Stimulated activated memory B cell treated with anti-CD40 and anti-IgM and Interleukin-4, amounts not matched to agents 10 μg/mL and 1 μg/mL and 100 μg/mL, for 72 hours (primary cell): Measurements from ENCODE around the gene DNM1L.
"Not testable (repeated sequence)": the region's sequence is repeated elsewhere in the genome, so short reads cannot be mapped to it uniquely, and the experiment has no call there.

Source experiments
- ATAC-seq: fragments of 150-1000 bp; cut with Tn5 transposase; 2 replicates; pipeline ENCODE4 v1.10.0; 2021
- H3K27ac Mint-ChIP-seq: one replicate; pipeline ENCODE4 v1.8.0; 2022; ENCODE audit warnings: mild to moderate bottlenecking, mixed read lengths
- H3K27me3 Mint-ChIP-seq: one replicate; pipeline ENCODE4 v1.8.0; 2022; ENCODE audit warnings: mixed read lengths
- H3K36me3 Mint-ChIP-seq: one replicate; pipeline ENCODE4 v1.8.0; 2022; ENCODE audit warnings: mixed read lengths
- H3K4me1 Mint-ChIP-seq: one replicate; pipeline ENCODE4 v1.8.0; 2022; ENCODE audit warnings: mixed read lengths
- H3K4me3 Mint-ChIP-seq: one replicate; pipeline ENCODE4 v1.8.0; 2022; ENCODE audit warnings: mild to moderate bottlenecking, moderate library complexity, mixed read lengths
- H3K9me3 Mint-ChIP-seq: one replicate; pipeline ENCODE4 v1.8.0; 2022; ENCODE audit warnings: mixed read lengths

DNM1L gene

DNA sequence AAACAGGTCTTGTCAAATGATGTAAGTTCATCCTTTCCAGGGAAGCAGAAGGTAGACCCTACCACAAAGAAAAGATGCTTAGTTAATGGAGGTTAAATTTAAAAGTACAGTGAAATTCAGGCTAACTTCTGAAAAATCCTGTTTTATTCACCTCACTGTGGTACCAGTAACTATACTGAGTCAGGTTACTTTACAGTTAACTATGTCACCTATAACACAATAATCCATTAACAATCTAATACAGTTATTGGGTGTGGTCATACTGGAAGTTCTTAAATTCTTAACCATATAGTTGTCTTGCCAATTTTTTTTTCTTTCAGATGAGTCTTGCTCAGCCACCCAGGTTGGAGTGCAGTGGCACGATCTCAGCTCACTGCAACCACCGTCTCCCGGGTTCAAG lies 46.2 kb downstream of the DNM1L start:
- not testable (repeated sequence) for H3K27me3 Mint-ChIP-seq, H3K27ac Mint-ChIP-seq, H3K4me1 Mint-ChIP-seq, ATAC-seq, H3K4me3 Mint-ChIP-seq, H3K9me3 Mint-ChIP-seq
- peaks cover 29% of the 10 kb centered on the region for H3K36me3 Mint-ChIP-seq

DNA sequence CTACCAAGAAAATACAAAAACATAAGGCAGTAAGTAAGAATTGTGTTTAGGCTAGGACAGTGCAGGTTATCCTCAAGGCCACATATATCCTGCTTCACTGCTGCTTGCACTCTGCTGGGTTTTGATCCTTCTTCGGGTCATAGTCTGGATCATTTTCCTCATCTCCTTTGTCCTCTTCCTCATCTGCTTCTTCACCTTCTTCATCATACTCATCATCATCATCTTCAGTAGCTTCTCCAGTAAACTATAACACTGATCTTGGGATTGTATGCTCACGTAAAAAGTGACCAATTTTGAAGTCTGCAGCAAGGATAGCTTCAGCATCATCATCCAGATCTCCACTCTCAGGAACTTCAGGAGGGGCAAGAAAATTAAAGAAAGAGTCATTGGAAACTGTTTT lies 47.2 kb downstream of the DNM1L start:
- Mint-ChIP-seq H3K9me3 (no peaks in the 10 kb centered on the region), H3K27me3 (no peaks in the 10 kb centered on the region), H3K4me3 (no peak overlapping the region), H3K4me1 (peaks cover 6% of the 10 kb centered on the region), H3K27ac (no peak overlapping the region), H3K36me3 (peaks cover 25% of the 10 kb centered on the region)
- ATAC-seq: no peak

DNA sequence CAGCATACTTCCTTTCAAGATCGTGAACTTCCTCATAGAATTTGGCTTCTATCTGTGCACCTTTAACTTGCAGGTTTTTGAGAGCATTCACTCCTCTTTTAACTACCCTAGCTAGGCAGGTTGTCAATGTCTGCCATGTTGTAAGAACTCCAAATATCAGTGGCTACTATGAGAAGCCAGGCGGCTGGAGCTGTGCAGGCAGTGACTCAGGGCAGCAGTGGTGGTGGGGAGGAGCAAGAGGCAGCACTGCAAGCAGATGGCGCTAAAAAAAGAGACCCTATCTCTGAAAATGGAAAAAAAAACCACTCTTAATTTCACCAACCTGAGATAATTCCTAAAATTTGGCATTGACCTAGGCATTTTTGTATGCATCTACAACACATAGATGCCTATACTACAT lies 48.1 kb downstream of the DNM1L start:
- no peak for ATAC-seq
- H3K27ac Mint-ChIP-seq: no peak overlapping the region

DNA sequence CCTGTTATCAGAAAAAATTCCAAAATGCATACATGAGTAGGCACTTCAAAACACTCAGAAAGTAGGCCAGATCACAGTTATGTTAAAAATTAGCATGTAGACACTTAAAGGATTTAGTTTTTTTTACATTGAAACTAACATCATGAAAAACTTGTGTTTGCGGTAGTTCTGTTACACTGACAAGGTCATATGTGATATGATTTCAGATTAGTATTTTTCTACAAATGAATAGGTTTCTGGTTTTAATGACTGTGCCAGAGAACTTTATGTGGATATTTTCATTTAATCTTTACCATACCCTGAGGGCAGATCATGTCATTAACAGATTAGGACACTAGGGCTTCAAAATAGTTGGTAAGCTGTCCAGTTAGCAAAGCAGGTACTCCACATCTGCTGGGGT lies 55.9 kb downstream of the DNM1L start:
- Mint-ChIP-seq H3K4me1 (no peaks in the 10 kb centered on the region), H3K9me3 (no peaks in the 10 kb centered on the region), H3K4me3 (no peak overlapping the region), H3K36me3 (peaks cover 20% of the 10 kb centered on the region), H3K27ac (no peak overlapping the region), H3K27me3 (no peaks in the 10 kb centered on the region)
- no peak for ATAC-seq

More for the DNA sequence above, 48.1 kb downstream of the DNM1L start:
- Mint-ChIP-seq H3K27me3 (no peaks in the 10 kb centered on the region), H3K36me3 (peaks cover 28% of the 10 kb centered on the region), H3K4me3 (no peak overlapping the region), H3K4me1 (peaks cover 6% of the 10 kb centered on the region), H3K9me3 (no peaks in the 10 kb centered on the region)

DNA sequence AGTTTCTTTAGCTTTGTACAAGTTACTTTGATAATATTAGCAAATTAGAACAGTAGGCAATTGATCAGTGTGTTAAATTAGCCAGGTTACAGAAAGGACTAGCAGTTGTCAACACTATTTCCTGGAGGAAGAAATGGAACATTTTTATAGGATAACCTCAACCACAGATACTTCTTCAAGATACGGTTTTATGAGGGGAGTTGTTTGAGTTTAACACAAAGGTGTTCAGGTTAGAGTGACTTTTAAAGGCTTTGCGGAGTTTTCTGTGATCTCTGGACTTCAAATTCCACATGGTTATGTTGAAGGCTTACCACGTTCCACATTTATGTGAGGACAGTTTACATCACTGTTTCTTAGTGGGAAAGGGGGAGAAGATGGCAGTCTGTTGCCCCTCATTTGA lies 57.3 kb downstream of the DNM1L start:
- no peaks in the 10 kb centered on the region for H3K27me3 Mint-ChIP-seq
- H3K4me3 Mint-ChIP-seq: no peak overlapping the region
- H3K9me3 Mint-ChIP-seq: no peaks in the 10 kb centered on the region
- no peak for ATAC-seq
- peak overlapping the region; percentile 6 for H3K27ac Mint-ChIP-seq
- peaks cover 18% of the 10 kb centered on the region for H3K36me3 Mint-ChIP-seq
- H3K4me1 Mint-ChIP-seq: no peaks in the 10 kb centered on the region

DNA sequence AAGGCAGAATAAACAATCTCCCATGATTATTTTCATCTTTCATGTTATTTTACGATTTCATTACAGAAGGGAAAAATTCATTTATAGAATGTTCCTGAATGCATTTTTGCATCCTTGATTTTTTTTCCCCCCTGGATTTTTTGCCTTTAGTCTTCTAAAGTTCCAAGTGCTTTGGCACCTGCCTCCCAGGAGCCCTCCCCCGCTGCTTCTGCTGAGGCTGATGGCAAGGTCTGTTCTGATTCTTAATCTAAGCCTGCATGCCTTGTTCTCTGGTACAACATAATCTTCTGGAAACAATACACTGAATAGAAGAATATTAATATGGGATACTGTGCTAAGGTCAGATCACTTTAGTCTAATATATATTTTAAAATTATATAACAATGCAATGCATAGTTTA lies 58.6 kb downstream of the DNM1L start:
- H3K4me1 Mint-ChIP-seq: no peaks in the 10 kb centered on the region
- no peak overlapping the region for H3K4me3 Mint-ChIP-seq
- ATAC-seq: no peak
- H3K36me3 Mint-ChIP-seq: peaks cover 28% of the 10 kb centered on the region
- no peaks in the 10 kb centered on the region for H3K9me3 Mint-ChIP-seq
- no peaks in the 10 kb centered on the region for H3K27me3 Mint-ChIP-seq
- no peak overlapping the region for H3K27ac Mint-ChIP-seq

DNA sequence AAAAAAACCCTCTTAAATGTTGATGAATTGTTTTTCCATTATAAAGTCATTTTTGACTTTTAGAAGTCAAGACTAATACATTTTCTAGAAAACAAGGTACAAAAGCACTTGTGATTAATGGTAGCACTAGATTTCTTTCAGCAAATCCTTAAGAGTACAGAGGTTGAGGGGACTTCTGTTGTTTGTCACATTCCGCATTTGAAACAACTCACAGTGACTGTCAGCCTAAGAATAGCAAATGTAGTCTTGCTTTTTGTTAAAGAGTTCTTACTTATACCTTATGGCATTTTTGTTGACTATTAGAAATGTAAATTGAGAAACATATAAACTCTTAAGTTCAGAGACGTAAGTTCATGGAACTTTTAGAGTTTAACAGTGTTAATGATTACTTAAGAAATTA lies 60.2 kb downstream of the DNM1L start:
- Mint-ChIP-seq H3K4me3 (no peak overlapping the region), H3K27me3 (no peaks in the 10 kb centered on the region), H3K36me3 (peaks cover 37% of the 10 kb centered on the region), H3K4me1 (no peaks in the 10 kb centered on the region), H3K27ac (no peak overlapping the region), H3K9me3 (no peaks in the 10 kb centered on the region)
- ATAC-seq: no peak

DNA sequence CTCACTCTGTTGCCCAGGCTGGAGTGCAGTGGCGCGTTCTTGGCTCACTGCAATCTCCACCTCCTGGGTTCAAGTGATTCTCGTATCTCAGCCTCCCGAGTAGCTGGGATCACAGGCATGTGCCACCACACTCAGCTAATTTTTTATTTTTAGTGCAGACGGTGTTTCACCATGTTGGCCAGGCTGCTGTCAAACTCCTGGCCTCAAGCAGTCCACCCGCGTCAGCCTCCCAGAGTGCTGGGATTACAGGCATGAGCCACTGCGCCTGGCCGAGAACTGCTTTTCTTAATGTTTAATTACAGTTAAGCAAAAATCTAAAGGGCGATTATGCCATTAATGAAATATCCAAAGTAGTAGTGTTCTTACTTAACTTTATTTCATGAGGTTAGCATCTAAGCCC lies 63.0 kb downstream of the DNM1L start:
- no peaks in the 10 kb centered on the region for H3K27me3 Mint-ChIP-seq
- H3K4me3 Mint-ChIP-seq: no peak overlapping the region
- no peak for ATAC-seq
- H3K36me3 Mint-ChIP-seq: peaks cover 44% of the 10 kb centered on the region
- H3K27ac Mint-ChIP-seq: no peak overlapping the region
- H3K9me3 Mint-ChIP-seq: no peaks in the 10 kb centered on the region
- H3K4me1 Mint-ChIP-seq: no peaks in the 10 kb centered on the region

DNA sequence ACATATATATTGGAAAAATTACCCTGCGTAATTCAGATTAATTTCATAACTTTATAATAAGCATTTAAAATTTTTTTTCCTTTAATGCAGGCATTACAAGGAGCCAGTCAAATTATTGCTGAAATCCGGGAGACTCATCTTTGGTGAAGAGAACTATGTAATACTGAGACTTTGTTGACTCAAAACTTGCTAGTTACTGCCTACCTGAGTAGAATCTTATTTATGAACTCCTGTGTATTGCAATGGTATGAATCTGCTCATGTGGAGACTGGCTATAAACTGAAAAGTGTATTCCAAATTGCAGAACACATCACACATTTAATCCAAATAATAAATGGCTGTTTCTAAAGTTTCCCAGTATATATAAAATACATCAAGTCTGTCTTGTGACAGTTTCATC lies 64.2 kb downstream of the DNM1L start:
- no peak for ATAC-seq
- no peak overlapping the region for H3K4me3 Mint-ChIP-seq
- no peaks in the 10 kb centered on the region for H3K9me3 Mint-ChIP-seq
- no peak overlapping the region for H3K27ac Mint-ChIP-seq
- H3K4me1 Mint-ChIP-seq: no peaks in the 10 kb centered on the region
- no peaks in the 10 kb centered on the region for H3K27me3 Mint-ChIP-seq
- peaks cover 53% of the 10 kb centered on the region for H3K36me3 Mint-ChIP-seq

DNA sequence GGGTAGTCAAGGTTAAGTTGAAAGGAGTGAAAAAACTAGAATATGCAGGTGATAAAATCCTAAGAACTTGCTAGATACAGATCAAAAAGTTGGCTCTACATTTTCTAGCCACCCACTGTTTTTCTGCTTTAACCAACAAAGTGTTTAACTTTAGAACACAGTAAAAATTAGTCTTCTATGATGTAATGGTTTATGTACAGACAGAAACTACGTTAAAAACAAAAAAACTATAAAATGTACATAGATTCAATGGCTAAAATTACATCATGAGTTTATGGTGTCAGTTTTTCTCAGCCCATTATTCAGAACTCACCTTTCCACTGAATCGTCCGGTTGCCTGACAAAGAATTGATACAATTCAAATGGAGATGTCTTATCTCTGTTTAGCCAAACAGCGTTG lies 74.5 kb downstream of the DNM1L start:
- Mint-ChIP-seq H3K27me3 (no peaks in the 10 kb centered on the region), H3K4me1 (peaks cover 9% of the 10 kb centered on the region), H3K36me3 (no peaks in the 10 kb centered on the region), H3K4me3 (no peak overlapping the region), H3K27ac (peak overlapping the region; percentile 90), H3K9me3 (no peaks in the 10 kb centered on the region)
- no peak for ATAC-seq

DNA sequence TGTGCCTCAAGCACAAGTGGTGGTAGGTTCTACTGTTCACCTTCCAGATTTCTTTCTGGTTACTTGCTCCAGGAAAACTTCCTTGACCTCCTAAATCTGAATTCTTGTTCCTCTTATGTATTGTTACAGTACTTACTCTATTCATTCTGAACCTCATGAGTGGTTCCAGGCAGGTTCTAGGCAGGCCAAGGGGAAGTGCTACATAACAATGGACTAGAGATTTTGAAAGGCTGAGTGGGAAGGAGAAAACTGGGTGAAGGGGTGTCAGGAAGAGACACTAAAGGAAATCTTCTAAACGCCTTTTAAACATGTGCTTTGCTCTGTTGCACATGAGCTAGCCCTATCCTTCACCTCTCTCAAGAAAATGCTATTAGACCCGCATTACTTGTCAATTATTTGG lies 75.0 kb downstream of the DNM1L start:
- Mint-ChIP-seq H3K27me3 (no peaks in the 10 kb centered on the region), H3K27ac (peak overlapping the region; percentile 90), H3K36me3 (no peaks in the 10 kb centered on the region), H3K4me3 (peak overlapping the region; percentile 87), H3K9me3 (no peaks in the 10 kb centered on the region), H3K4me1 (peaks cover 9% of the 10 kb centered on the region)
- ATAC-seq: no peak

DNA sequence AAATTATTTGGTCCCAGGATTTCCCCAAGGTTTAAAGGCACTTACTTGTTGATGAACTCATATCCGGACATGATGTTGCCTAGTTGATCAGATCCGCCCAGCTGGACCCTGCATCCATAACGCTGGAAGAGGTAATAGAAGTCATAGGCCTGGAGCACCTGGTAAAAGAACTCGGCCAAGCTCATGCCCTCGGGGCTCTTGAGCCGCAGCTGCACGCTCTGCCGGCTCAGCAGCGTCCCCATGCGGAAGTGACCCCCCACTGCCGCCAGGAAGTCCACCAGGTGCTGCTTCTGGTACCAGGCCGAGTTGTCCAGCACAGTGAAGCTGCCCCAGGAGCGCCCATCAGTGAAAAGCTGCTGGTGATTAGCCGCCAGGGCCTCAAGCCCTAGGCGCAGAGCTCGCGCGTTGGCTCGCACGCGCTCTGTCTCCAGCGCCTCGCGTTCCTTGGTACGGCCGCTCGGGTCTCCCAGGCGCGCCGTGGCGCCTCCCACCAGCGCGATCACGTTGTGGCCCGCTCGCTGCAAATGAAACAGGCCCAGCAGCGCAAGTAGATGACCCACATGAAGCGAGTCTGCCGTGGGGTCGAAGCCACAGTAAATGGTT lies 76.1 kb downstream of the DNM1L start:
- no peaks in the 10 kb centered on the region for H3K27me3 Mint-ChIP-seq
- H3K4me1 Mint-ChIP-seq: peaks cover 9% of the 10 kb centered on the region
- H3K4me3 Mint-ChIP-seq: peak overlapping the region; percentile 87
- peak; percentile 82 for ATAC-seq
- peak overlapping the region; percentile 90 for H3K27ac Mint-ChIP-seq
- no peaks in the 10 kb centered on the region for H3K9me3 Mint-ChIP-seq
- no peaks in the 10 kb centered on the region for H3K36me3 Mint-ChIP-seq

DNA sequence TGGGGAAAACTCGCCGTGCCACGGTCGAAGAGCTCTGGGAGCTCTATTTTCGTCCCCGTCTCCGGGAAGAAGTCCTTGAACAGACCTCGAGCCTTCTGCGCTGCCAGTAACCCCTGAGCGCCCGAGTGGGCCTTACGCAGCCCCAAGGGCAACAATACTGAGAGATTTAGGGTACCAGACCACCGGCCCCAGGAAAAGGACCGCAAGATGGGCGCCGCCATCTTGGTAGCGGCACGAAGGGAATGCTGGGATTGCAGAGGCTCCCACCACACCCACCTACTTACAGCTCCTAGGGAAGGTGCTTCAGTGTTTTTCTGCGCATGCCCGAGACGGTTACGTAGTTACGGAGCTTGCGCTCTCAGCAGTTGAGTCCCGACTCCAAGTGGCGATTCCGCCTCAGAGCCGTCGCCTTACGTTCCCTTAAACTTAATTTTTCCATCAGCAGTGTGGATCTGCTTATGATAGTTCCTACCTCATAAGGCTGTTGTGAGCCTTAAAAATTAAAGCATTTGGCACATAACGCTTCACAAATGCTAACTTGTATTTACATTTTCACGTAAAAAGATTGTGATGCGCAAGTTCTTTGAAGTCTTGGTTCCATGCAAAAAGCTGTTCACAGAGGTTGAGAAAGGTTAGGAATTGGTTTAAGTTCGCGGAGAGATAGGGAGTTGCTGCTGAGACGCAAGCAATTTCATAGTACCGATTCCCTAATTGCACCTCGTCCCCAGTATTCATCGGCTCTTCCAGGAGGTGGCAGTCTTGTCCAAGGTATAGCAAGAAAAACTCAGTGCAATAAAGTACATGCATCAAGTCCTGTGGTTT lies 76.8 kb downstream of the DNM1L start, which contains the start of gene YARS2:
TSS of gene YARS2 (minus strand) at position 244 of the 822 bp plus-strand sequence. CDS start at position 221, 23 bp downstream.
- Mint-ChIP-seq H3K27me3 (no peaks in the 10 kb centered on the region), H3K27ac (peak within 1 kb of the TSS; percentile 90), H3K4me1 (peaks cover 9% of the 10 kb centered on the region), H3K4me3 (peak within 1 kb of the TSS; percentile 87), H3K9me3 (no peaks in the 10 kb centered on the region), H3K36me3 (no peaks in the 10 kb centered on the region)
- peak; percentile 96 for ATAC-seq

DNA sequence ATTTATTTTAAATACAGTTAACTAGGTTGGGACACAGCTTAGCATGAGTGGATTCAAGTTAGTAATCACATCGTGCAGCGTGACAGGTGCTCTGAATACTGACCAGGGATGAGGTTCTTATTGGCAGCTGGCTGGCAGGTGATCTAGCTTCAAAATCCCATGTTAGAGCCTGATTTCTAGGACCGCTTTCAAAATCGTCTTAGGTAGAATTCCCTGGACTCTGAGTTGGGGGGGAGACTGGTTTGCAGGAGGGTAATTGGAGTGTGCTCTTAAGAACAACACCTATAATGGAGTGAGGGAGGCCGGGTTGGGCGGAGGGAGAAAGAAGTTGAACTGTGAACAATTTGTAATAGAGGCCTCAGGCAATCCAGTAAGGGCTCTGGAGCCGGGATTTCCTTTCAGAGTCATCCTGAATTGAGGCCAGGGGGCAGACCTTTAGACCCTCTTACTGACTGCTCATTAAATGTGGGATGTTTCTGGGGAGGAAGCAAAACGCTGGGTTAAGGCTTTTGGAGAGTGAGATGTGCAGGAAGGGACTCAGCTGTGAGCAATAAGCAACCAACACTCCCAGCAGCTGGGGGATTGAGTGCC lies 77.5 kb downstream of the DNM1L start:
- peak overlapping the region; percentile 87 for H3K4me3 Mint-ChIP-seq
- H3K27ac Mint-ChIP-seq: peak overlapping the region; percentile 90
- ATAC-seq: no peak
- no peaks in the 10 kb centered on the region for H3K36me3 Mint-ChIP-seq
- no peaks in the 10 kb centered on the region for H3K27me3 Mint-ChIP-seq
- no peaks in the 10 kb centered on the region for H3K9me3 Mint-ChIP-seq
- H3K4me1 Mint-ChIP-seq: peaks cover 15% of the 10 kb centered on the region

DNA sequence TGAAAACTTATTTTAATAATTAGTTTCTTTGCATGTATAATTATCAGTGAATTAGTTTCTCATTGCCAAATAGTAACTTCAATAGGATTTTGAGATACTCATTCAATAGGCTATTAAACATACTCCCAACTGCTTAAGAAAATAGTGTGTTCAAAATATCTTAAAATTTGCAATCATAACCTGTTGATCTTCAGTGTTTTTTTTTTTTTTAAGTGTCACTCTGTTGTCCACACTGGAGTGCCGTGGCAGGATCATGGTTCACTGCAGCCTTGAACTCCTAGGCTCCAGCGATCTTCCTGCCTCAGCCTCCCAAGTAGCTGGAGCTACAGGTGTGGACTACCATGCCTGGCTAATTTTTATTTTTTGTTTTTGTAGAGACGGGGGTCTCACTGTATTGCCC lies 78.1 kb downstream of the DNM1L start:
- Mint-ChIP-seq H3K27me3 (no peaks in the 10 kb centered on the region), H3K9me3 (no peaks in the 10 kb centered on the region), H3K4me3 (no peak overlapping the region), H3K36me3 (no peaks in the 10 kb centered on the region), H3K27ac (no peak overlapping the region), H3K4me1 (peaks cover 20% of the 10 kb centered on the region)
- no peak for ATAC-seq

DNA sequence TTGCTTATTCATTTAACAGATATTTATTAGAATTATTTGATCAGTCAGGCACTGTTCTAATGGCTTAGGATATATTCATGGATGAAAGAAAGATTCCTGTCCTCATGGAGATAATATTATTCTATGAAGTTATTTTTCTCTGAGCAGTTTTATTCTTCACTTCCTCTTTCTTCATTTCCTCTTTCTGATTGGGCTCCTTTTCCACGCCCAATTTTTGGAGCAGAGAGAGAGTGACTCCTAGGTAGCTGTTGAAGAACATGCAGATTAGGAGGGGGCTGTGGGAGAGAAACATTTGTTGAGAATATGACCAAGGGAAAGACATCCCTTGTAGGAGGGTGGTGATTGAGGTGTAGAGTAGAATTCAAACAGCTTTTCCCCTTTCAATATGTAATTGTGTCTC lies 82.6 kb downstream of the DNM1L start:
- peak; percentile 55 for ATAC-seq
- no peaks in the 10 kb centered on the region for H3K36me3 Mint-ChIP-seq
- no peak overlapping the region for H3K4me3 Mint-ChIP-seq
- peak overlapping the region; percentile 66 for H3K27ac Mint-ChIP-seq
- H3K27me3 Mint-ChIP-seq: no peaks in the 10 kb centered on the region
- H3K9me3 Mint-ChIP-seq: no peaks in the 10 kb centered on the region
- peaks cover 13% of the 10 kb centered on the region for H3K4me1 Mint-ChIP-seq
